ENCODE measurements around the gene MRPL37.

DNA sequence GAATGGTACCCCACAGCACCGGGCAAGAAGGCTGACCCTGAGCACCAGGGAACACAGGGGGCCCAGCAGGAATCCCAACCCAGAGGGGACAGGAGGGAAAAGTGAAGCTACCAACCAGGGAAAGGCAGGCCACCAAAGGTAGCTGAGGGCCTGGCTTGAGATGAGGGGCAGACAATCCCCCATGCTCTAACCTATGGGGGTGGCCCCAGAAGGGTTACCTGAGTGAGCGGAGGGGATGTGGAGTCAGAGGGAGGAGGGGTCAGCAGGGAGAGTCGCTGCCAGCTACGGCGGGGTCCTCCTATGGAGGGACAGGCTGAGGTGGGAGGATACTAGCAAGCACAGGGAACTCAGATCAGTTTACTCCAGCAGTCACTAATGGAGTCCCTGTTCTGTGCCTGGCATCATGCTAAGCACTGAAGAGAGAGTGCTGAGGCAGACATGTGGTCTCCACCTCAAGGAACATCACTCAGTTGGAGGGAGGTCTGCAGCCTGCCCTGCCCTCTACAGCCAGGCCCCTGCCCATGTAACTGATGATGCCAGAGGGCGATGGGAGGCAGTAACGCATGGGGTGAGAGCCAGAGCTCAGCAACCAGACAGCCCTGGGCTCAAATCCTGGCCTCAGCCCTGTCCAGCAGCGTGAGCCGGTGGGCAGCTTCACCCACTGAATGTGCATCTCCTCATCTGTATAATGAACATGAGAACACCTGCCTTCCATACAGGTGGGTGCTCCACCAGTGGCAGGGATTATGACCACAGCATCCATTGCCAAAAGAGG, 21.5 kb upstream of the MRPL37 start:
- TF ChIP-seq POLR2AphosphoS5 (IDR thresholded peaks at IDR 0.05; ENCODE audit: borderline replicate concordance, low read depth, low read length) = no peak
- no peak for TF ChIP-seq EZH2 (IDR thresholded peaks at IDR 0.05)
- no peak for TF ChIP-seq FOXP2 (optimal IDR thresholded peaks at IDR 0.05; ENCODE audit: control extremely low read depth, extremely low read length, insufficient read depth)
